Stimulated activated CD4-positive, alpha-beta T cell treated with anti-CD3 and anti-CD28 coated beads, TNF-alpha, amount 100 ng/mL, for 24 hours (primary cell): ENCODE results near the gene KCMF1.

ENCODE experiments used
- DNase-seq, 3 experiments: peaks; one replicate each; pipeline ENCODE4 v3.0.0-alpha.2; 2020; ENCODE audit warnings: low read depth in 3 of 3

Gene KCMF1

DNA sequence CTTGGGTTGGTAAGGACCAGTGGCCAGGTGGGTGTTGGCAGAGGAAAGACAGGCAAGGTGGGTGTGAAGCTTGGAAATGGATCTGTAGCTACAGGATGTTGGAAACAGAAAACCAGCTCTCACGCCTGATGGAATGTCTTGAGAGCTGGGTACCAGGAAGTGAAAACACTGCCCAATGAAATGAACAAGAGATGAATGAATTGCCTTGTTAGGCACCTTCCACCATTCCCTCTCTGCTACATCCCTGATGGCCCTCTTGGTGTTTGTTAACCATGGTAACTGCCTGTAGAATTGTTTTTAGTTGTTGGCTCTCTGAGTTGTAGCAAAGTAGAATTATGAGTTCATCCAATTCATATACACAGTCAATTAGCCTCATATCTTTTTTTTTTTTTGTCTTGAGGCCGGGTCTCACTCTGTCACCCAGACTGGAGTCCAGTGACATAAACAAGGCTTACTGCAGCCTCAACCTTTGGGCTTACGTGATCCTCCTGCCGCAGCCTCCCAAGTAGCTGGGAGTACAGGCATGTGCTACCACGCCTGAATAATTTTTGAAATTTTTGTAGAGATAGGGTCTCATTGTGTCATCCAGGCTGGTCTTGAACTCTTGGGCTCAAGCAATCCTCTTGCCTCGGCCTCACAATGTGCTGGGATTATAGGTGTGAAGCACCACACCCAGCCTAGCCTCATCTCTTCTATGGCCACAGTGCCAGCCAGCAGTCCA, 9.5 kb downstream of the KCMF1 start:
- DNase-seq: no peak

DNA sequence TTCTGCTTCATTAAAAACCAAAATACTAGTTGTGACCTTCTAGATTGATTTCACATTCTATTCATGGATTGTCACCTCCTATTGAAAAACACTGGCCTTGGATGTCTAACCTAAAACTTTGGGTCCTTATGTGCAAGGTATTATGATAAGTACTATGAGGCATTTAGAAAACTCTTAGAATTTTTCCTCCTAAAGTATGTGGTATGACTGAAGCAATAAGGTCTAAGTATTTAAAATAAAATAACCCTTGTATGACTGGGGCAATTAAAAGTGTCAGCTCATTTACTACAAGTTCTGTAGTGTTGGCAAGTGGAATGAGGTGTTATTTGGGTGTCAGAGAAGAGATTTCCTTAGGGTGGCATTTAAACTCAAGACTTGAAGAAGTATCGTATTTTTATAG, 15.1 kb downstream of the KCMF1 start:
- DNase-seq: no peak

DNA sequence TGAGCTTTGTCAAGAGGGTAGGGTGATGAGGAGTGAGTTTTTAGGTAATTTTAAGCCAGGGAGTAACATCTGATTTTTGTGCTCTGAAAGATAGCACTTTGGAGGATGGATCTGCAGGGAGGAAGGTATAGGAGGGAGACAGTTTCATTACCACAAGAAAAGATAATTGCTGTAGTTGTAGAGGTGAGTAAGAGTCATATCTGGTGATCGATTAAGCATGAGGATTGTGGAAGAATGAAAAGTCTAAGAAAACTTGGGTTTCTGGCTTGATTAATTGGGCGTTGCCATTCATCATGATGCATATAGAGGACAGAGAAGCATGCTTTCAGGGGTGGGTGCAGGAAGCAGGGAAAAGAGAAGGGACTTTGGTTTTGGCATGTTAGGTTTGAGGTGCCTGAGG, 18.5 kb downstream of the KCMF1 start:
- DNase-seq: no peak

DNA sequence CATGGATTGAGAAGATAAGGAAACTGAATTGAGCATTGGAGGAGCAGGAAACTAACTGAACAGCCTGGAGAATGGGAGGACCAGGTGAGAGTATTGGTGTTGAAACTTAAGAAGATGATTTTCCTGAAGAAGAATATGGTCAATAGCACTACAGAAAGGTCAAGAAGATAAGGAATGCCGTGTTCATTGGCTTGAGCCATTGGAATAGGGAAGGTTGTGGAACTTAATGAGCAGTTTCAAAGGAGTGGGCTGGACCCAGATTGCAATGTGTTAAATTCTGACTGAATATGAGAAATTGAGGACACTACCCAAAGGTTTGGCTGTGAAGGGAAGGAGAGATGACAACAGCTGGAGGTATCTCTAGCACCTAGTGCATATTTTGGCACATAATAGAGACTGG, 19.0 kb downstream of the KCMF1 start:
- DNase-seq: no peak

DNA sequence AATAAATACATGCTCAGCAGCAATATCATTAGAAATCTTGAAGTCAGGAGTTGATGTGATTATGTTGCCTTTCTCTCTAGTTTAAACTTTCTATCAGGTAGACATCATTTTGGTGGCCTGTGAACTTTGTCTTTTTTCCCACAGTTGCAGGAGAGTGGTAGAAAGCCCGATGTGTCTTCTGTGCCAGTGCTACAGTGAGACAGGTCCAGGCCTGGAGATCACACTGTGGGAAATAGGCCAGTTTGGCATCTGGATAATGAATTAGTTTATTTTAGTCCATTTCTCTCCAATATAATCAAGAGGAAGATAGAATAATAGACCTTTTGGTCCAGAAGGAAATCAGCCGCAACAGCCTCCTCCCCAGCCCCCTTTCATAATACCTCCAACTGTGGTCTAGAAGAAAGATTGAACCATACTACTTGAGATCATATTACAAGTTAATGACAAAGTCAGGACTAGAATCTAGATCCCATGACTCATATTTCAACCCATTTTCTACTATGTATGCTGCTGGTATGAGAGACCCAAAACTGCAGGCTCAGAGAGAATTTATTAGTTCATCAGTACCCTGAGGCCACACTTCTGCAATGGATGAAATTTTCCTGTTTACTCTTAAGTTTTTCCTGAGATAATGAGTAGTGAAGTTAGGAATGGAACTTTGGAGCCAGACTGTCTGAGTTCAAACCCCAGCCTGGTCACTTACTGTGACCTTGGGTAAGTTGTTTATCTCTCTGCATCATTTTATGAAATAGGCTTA, 20.6 kb downstream of the KCMF1 start:
- no peak for DNase-seq

DNA sequence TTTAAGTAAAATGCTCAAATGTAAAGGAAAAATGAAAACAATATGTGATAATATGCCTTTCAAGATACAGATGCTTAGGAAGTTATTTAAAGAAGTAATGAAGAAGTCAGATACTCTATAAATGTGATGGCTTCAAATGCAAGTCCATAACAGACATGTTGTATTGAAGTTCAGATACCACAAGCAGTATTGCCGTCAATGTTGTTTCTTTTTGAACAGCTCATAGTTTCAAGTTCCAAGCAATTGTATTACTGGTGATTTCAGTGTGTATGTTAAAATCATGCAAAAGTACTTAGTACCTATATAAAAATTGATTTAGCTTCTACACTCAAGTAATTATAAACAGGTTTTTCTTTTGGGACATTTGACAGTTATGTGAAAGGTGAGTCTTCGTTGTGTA, 24.9 kb downstream of the KCMF1 start:
- DNase-seq: no peak

DNA sequence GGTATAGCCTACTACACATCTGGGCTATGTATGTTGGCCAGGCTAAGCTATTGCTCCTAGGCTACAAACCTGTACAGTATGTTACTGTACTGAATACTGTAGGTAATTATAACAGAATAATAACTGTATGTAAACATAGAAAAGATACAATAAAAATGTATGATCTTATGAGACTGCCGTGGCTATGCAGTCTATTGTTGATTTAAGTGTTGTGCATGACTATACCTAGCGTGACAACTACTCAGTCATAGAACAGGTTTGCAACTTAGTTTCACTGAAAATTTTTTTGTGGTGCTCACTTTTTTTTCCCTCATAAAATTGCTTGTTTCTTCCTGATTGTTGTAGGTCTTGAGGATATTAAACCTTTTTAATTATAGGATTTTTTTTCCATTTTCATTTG, 25.9 kb downstream of the KCMF1 start:
- no peak for DNase-seq

DNA sequence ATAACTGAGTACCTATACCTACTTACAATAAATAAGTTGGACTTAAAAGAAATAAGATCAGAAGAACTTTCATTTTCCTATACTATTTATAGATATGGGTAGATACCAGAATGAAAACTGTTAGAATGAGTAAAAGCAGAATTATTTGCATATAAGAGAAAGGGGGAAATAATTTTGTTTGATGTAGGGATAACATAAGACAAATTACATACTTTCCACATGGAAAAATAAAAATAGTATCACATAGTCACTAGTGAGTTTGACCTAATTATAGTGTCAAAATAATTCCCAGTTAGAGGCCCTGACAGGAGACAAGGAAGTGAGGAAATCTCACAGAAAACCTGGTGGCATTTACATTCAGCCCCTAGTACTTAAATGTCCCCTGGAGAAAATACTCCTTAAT, 28.6 kb downstream of the KCMF1 start:
- no peak for DNase-seq

DNA sequence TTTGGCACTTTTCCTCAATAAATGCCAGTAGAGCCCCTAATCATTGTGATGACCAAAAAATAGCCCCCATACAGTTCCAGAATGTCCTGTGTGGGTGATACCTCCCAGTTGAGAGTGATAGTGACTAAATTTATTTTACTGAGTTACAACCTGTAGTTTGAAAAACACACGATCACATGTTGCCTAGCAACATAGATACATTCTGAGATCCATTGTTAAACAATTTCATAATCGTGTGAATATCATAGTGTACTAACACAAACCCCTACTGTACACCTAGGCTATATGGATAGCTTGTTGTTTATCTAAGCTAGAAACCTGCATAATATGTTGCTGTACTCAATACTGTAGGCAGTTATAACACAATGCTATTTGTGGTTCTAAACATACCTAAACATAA, 30.6 kb downstream of the KCMF1 start:
- DNase-seq: no peak

DNA sequence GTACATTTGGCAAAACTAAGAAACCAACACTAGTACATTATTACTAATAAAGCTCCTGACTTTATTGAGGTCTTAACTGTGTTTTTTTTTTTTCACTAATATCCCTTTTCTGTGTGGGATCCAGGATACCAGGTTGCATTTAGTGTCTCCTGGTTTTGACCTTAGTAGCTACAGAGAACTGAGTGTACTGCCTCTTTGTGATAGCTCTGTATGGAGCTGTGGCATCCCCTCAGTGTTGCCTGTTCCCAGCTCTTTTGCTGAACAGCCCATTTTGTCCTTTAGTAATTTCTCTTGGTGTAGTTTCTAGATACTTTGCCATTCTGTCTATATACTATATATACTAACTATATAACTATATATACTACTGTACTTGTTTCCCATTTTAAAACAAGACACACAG, 31.6 kb downstream of the KCMF1 start:
- no peak for DNase-seq

DNA sequence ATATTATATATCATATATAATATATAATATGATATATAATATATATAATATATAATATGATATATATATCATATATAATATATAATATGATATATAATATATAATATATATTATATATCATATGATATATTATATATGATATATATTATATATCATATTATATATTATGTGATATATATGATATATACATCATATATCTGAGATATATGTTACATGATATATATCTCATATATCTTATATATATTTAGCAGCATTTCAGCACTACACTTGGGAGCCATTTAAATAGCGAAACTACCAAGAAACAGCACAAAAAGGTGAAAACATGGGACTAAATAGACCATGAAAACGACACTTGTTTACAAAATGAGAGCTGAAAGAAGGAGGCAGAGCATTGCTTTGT, 37.3 kb downstream of the KCMF1 start:
- DNase-seq: no peak

DNA sequence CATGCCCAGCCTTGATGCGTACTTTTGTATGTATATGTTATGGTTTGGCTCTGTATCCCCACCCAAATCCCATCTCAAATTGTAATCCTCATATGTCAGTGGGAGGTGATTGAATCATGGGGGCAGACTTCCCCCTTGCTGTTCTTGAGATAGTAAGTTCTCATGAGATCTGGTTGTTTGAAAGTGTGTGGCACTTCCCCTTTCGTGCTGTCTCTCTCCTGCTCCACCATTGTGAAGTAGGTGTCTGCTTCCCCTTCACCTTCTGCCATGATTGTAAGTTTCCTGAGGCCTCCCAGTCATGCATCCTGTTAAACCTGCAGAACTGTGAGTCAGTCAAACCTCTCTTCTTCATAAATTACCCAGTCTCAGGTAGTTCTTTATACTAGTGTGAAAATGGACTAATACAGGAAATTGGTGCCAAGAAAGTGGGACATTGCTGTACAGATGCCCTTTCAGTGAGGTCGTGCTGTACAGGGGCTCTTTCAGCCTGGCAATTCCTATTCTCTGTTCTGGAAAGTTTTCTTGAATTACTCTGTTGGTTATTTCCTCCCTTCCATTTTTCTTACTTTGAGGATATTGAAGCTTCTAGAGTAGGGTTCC, 38.2 kb downstream of the KCMF1 start:
- no peak for DNase-seq

DNA sequence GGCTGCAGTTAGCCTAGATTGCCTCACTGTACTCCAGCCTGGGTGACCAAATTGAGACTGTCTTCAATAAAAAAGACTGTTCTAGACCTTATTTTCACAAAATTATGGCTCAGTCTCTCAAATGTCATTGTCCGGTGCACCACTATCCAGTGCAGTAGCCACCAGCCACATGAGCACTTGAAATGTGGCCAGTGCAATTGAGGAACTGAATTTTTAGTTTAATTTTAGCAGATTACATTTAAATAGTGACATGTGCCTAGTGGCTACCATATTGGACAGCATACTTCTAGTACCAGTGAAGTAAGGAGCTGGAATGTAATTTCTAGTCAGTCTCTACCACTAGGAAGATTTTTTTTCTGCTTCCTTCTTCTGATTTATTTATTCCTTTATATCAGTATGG, 39.4 kb downstream of the KCMF1 start:
- DNase-seq: no peak

DNA sequence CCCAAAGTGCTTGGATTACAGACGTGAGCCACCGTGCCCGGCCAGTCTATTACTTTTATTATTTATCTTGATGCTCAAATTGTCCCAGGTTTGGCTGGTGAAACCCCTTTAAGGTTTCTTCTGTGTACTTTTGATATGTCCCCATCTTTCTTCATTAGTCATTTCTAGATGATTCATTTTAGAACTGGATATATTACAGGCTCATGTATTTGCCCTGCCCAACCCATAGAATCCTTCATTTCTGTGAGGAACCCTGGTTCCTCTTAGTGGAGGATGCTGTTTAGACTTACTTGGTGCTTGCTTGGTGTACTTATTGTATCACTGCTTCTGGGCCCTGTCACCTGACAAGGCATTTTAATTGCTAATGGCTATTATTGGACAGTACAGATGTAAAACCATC, 40.1 kb downstream of the KCMF1 start:
- no peak for DNase-seq

DNA sequence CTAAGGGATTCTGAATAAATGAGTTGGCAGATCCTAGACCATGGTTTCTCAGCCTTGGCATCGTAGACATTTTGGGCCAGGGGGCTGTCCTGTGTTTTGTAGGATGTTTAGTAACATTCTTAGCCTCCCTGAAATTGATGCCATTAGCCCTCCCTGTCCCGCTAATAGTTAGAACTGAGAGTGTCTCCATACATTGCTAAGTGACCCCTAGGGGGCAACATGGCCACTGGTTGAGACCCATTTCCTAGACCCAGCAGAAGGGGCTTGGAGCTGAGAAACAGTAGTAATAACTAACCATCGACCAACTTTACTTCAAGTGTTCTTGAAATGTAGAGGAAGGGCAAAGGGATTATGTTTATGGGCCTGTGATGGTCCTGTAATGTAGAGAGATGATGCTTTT, 40.8 kb downstream of the KCMF1 start:
- no peak for DNase-seq

DNA sequence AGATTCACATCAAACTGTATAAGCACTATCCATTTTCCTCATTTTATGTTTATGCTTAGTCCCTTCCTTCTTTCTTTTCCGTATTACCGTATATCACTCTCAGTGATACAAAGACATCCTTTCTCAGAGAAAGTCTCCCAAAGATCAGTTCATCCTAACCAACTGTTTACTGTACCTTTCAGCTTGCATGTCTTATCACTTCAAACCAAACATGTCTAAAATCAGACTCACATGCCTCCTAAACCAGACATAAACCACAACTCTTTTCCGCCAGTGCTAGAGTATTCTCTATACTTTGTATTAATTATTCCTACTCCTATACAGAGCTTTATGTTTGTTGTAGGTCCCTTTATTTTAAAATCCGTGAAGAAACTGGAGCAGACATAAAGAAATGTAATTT, 41.5 kb downstream of the KCMF1 start:
- no peak for DNase-seq

DNA sequence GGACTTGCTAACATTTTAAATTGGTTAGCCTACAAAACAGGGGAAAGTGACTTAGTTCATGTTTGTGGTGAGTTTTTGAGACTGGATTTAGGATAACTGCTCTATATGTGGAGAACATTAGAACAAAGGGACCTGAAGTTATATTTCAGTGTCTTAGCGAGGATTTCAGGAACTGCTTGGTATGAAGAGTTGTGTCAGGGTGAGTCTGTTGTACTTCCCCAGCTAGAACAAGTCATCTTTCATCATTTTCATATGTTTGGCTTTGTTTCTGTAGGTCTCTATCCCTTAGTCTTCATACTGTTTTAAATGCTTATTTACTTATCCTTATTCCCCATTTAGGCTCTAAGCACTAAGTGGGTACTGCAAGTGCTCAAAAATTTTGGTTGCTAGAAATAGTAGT, 41.9 kb downstream of the KCMF1 start:
- no peak for DNase-seq

DNA sequence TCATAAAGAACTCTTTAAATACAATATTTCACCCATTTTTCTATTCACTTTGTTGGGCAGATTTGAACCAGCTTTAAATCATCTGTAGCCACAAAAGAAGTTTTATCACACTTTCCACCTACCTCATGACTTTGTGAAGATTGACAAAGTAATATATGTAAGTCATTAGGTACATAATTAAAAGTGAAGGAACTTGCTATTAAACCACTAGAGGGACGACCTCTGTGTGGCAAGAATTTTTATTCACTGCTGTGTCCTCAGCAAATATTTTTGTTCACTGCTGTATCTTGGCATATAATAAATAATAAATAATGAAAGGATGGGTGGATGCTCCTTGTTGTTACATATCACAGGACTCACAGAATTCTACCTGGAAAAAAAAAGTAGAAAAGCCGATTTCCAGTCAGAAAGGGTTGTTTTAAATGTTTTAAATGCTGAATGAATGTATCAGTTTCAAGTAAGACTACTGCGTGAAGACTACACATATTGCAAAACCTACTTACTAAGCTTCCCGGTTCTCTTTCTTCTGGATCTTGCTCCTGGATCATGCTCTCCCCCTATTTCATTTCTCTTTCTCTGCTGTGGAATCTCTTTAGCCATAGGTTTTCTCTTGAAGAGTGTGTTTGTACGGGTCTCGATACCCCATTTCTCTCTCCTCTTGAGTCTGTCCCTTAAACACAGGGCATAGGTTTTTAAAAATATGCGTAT, 44.8 kb downstream of the KCMF1 start:
- DNase-seq: no peak

DNA sequence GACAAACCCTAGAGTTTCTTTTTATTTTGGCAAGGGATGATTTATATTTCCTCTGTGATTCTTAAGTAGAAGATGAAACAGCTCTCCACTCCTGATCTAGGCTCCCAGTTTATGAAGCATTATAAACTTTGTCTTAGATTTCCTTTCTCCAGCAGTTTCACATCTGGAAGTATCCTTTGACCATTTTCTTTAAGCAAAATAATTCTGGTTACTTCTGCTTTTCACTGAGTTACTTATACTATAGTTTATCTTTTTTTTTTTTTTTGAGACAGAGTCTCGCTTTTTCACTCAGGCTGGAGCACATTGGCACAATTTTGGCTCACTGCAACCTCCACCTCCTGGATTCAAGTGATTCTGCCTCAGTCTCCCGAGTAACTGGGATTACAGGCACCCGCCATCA, 45.5 kb downstream of the KCMF1 start:
- DNase-seq: no peak

DNA sequence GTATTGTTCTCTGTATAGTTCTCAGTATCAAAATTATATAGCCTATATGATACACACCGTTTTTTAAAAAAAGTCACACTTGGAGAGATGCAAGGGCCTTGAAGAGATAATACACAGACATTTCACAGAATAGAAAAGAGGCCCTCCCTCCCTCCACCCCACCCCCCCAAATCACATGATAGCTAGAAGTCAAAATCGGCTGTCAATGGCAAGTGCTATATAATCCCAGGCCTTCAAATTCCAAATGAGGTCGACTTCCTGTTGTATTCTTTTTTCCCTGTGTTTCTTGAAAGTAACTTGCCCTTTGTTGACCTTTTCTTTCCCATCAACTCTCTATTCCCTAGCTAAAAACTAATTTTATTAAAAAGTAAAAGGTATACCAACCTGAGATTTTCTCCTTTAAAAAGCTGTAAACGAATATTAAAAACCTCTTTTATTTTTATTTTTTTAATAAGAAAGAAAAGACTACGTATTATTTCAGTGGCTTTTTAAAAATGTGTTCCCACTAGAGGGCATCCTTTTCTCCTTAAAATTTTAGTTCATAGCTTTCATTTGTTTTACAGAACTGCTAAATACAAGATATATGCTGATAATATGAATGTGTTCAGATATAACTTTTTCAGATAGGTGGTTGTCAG, 46.6 kb downstream of the KCMF1 start:
- DNase-seq: no peak

DNA sequence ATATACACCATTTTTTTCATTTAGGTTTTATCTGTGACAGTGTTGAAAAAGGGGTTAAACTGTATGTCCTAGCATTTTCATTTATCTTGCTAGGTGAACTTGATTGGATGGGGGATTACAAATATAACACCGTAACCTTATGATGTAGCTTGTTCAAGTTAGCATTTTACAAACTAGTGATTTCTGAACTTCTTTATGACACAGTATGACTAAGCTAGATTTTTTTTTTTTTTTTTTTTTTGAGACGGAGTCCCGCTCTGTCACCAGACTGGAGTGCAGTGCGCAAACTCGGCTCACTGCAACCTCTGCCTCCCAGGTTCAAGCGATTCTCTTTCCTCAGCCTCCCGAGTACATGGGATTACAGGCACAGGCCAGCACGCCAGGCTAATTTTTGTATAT, 47.1 kb downstream of the KCMF1 start:
- no peak for DNase-seq

DNA sequence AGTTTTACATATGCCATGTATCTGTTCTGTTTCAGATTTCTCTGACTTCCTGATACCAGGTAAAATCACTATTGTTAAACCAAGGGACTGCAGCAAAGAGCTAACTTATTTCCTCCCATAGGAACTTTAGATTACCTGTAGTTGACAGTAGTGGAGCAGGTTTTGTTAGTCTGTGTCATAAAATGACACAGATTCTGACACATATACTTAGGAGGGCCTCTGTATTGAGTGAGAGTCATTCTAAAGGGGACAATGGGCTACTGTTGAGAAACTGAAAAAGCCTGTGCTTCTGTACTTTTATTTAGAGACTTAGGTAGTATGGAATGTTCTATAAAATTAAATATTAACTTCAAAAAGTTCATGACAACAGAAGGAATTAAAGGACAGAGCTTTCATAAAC, 48.2 kb downstream of the KCMF1 start:
- DNase-seq: no peak
